ENCODE measurements around the gene SLC38A9.
"Not testable (repeated sequence)": the region's sequence is repeated elsewhere in the genome, so short reads cannot be mapped to it uniquely, and the experiment has no call there.

- TF ChIP-seq CTCF (IDR thresholded peaks at IDR 0.05); ZFX (IDR thresholded peaks at IDR 0.05; ENCODE audit: borderline replicate concordance): not testable (repeated sequence)
Measured at GRCh38 chr5:55696704-55697103, 15.4 kb downstream of the SLC38A9 start.
